WTC11 (cell line): ENCODE results near the gene KRTCAP2. TPM values are rescaled to one million over a fixed set of nuclear protein-coding genes. Genes with fewer than 3 reads are reported as not detected.
A peak's percentile ranks its signal among the peaks of the same experiment; 100 is the strongest.
"Not testable (repeated sequence)": the region's sequence is repeated elsewhere in the genome, so short reads cannot be mapped to it uniquely, and the experiment has no call there.

ENCODE experiments used
- ATAC-seq: fragments of 200-7000 bp; cut with Tn5 transposase; 2 replicates; pipeline ENCODE4 v1.10.0; 2021; ENCODE audit warnings: mild to moderate bottlenecking, moderate library complexity
- CTCF ChIA-PET: fragments of 300-600 bp; sonication (Branson Sonifier 250); formaldehyde crosslinking; loops from one replicate; lab custom pipeline; 2021; ENCODE audit warnings: antibody characterized with exemption; lab: Charles Lee
- POLR2A ChIA-PET: fragments of 350-600 bp; sonication (Branson Sonifier 250); formaldehyde crosslinking; loops from one replicate; lab custom pipeline; 2021; ENCODE audit warnings: antibody characterized with exemption; lab: Charles Lee
- DNase-seq: peaks from one replicate; pipeline ENCODE4 v3.0.0; 2021; ENCODE audit warnings: low spot score
- H3K27ac Mint-ChIP-seq: 2 replicates; pipeline ENCODE4 v1.8.0; 2021; ENCODE audit warnings: mixed read lengths
- H3K27me3 Mint-ChIP-seq: 2 replicates; pipeline ENCODE4 v1.8.0; 2021; ENCODE audit warnings: low read depth, mild to moderate bottlenecking, moderate library complexity, mixed read lengths
- H3K36me3 Mint-ChIP-seq: 2 replicates; pipeline ENCODE4 v1.8.0; 2021; ENCODE audit warnings: mixed read lengths
- H3K4me1 Mint-ChIP-seq: 2 replicates; pipeline ENCODE4 v1.8.0; 2022; ENCODE audit warnings: mixed read lengths
- H3K4me3 Mint-ChIP-seq: 2 replicates; pipeline ENCODE4 v1.8.0; 2021; ENCODE audit warnings: mild to moderate bottlenecking, moderate library complexity, mixed read lengths
- H3K9me3 Mint-ChIP-seq: 2 replicates; pipeline ENCODE4 v1.8.0; 2021; ENCODE audit warnings: mixed read lengths
- FOXJ3 ChIP-seq: sonication (generic); formaldehyde crosslinking; IDR thresholded peaks from 2 replicates; pipeline ENCODE4 v1.9.0; 2021; ENCODE audit warnings: missing genetic modification reagents, mild to moderate bottlenecking, borderline replicate concordance
- HMGA2 ChIP-seq: fragments of 250-450 bp; sonication (Bioruptor Pico); IDR thresholded peaks from 2 replicates; pipeline ENCODE4 v1.4.0; 2021; ENCODE audit warnings: mild to moderate bottlenecking, moderate library complexity
- MYBL2 ChIP-seq: sonication (generic); formaldehyde crosslinking; IDR thresholded peaks from 2 replicates; pipeline ENCODE4 v1.8.1; 2023; ENCODE audit warnings: mild to moderate bottlenecking, moderate library complexity, missing genetic modification reagents
- OVOL2 ChIP-seq: fragments of 250-450 bp; sonication (Bioruptor Pico); IDR thresholded peaks from 2 replicates; pipeline ENCODE4 v1.9.0; 2021; ENCODE audit warnings: mild to moderate bottlenecking, borderline replicate concordance
- RELA ChIP-seq: sonication (generic); formaldehyde crosslinking; IDR thresholded peaks from 2 replicates; pipeline ENCODE4 v1.8.1; 2022; ENCODE audit warnings: missing genetic modification reagents, mild to moderate bottlenecking, borderline replicate concordance
- SMAD3 ChIP-seq: sonication (generic); formaldehyde crosslinking; IDR thresholded peaks from 2 replicates; pipeline ENCODE4 v1.8.0; 2022; ENCODE audit warnings: missing genetic modification reagents, mild to moderate bottlenecking, borderline replicate concordance
- TEAD4 ChIP-seq: sonication (generic); formaldehyde crosslinking; IDR thresholded peaks from 2 replicates; pipeline ENCODE4 v1.8.0; 2022; ENCODE audit warnings: mild to moderate bottlenecking, missing genetic modification reagents
- ZNF219 ChIP-seq: sonication (generic); formaldehyde crosslinking; IDR thresholded peaks from 2 replicates; pipeline ENCODE4 v1.8.0; 2023; ENCODE audit warnings: missing genetic modification reagents, mild to moderate bottlenecking, borderline replicate concordance
- ZNF317 ChIP-seq: sonication (generic); formaldehyde crosslinking; IDR thresholded peaks from 2 replicates; pipeline ENCODE4 v1.8.1; 2023; ENCODE audit warnings: low read depth, mild to moderate bottlenecking, moderate library complexity, missing genetic modification reagents, borderline replicate concordance
- total RNA-seq: library from RNA; stranded (reverse); gene quantifications from 3 replicates; pipeline ENCODE4 v1.2.3, GENCODE V29; 2021
- TF ChIP-seq, protein P1 (sequence below): fragments of 250-450 bp; sonication (Bioruptor Pico); IDR thresholded peaks from 2 replicates; pipeline ENCODE4 v1.9.0; 2021; ENCODE audit warnings: mild to moderate bottlenecking
- TF ChIP-seq, protein P2 (sequence below): sonication (generic); formaldehyde crosslinking; conservative IDR thresholded peaks from 2 replicates; pipeline ENCODE4 v1.8.1; 2022; ENCODE audit warnings: mild to moderate bottlenecking, missing genetic modification reagents
- TF ChIP-seq, protein P3 (sequence below): sonication (generic); formaldehyde crosslinking; IDR thresholded peaks from 2 replicates; pipeline ENCODE4 v1.8.0; 2023; ENCODE audit warnings: mild to moderate bottlenecking, missing genetic modification reagents
- TF ChIP-seq, protein P4 (sequence below): fragments of 200-600 bp; IDR thresholded peaks from 2 replicates; pipeline ENCODE4 v1.8.0; 2022; ENCODE audit warnings: antibody characterized with exemption
- TF ChIP-seq, protein P5 (sequence below): sonication (generic); formaldehyde crosslinking; IDR thresholded peaks from 2 replicates; pipeline ENCODE4 v1.8.1; 2023; ENCODE audit warnings: mild to moderate bottlenecking, missing genetic modification reagents, moderate library complexity
- TF ChIP-seq, protein P6 (sequence below): fragments of 250-450 bp; sonication (Bioruptor Pico); conservative IDR thresholded peaks from 2 replicates; pipeline ENCODE4 v1.9.0; 2021; ENCODE audit warnings: mild to moderate bottlenecking

The KRTCAP2 gene
- total RNA-seq, 1 experiment from 2014 or later = 104 TPM

DNA sequence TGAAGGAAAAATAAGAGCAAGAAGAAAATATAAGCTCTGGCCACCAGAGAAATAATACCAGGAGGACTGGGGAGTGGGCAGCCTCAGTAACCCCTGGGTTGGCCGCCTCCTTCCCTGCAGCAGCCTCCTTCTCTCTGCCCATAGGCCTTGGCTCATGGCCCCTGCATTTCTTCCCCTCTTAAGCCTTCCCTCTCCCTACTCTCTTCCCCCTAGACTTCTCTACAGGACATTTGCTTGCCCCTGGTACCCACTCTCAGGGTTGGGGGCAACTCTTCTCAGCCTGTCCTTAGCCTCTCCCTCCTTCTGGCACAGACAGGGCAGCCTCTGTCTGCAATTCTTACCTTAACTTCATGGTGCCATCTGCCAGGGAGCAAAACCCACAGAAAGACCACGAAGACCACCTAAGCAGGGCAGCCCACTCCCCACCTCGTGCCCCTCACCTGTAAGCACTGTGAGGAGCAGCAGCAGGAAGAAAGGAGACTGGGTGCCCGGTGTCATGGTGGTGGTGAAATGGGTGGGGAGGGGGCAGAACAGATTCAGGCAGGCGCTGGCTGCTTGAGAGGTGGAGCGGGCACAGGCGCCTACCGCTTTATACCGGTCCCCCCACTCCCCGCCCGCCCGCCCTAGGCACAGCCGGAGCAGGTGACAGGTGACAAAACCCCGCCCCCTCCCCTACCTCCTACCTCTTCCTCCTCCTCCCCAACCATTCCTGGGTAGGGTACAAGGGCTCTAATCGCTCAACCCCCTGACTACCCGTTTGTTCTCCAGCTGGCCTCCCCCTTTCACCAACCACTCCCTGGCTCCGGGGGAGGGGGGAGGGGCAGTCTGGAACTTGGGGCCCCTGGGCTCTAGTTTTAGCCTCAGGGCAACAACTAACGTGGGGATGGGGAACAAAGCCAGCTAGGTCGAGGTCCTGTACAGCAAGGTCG lies 19.5 kb upstream of the KRTCAP2 start (continued):
- TF ChIP-seq, protein P1, sequence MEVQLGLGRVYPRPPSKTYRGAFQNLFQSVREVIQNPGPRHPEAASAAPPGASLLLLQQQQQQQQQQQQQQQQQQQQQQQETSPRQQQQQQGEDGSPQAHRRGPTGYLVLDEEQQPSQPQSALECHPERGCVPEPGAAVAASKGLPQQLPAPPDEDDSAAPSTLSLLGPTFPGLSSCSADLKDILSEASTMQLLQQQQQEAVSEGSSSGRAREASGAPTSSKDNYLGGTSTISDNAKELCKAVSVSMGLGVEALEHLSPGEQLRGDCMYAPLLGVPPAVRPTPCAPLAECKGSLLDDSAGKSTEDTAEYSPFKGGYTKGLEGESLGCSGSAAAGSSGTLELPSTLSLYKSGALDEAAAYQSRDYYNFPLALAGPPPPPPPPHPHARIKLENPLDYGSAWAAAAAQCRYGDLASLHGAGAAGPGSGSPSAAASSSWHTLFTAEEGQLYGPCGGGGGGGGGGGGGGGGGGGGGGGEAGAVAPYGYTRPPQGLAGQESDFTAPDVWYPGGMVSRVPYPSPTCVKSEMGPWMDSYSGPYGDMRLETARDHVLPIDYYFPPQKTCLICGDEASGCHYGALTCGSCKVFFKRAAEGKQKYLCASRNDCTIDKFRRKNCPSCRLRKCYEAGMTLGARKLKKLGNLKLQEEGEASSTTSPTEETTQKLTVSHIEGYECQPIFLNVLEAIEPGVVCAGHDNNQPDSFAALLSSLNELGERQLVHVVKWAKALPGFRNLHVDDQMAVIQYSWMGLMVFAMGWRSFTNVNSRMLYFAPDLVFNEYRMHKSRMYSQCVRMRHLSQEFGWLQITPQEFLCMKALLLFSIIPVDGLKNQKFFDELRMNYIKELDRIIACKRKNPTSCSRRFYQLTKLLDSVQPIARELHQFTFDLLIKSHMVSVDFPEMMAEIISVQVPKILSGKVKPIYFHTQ (CRISPR knock-in tag) = no peak
- TF ChIP-seq MYBL2 = no peak
- TF ChIP-seq TEAD4 (CRISPR knock-in tag) = no peak
- TF ChIP-seq, protein P2, sequence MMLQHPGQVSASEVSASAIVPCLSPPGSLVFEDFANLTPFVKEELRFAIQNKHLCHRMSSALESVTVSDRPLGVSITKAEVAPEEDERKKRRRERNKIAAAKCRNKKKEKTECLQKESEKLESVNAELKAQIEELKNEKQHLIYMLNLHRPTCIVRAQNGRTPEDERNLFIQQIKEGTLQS (CRISPR knock-in tag) = no peak
- no peak for TF ChIP-seq RELA (CRISPR knock-in tag)

DNA sequence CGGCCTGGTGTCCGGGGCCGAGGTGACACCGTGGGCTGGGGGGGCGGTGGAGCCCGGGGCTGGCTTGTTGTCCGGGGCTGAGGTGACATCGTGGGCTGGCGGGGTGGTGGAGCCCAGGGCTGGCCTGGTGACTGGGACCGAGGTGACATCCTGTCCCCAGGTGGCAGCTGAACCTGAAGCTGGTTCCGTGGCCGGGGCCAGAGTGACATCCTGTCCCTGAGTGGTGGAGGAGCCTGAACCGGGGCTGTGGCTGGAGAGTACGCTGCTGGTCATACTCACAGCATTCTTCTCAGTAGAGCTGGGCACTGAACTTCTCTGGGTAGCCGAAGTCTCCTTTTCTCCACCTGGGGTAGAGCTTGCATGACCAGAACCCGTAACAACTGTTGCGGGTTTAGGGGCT lies 18.8 kb upstream of the KRTCAP2 start:
- Mint-ChIP-seq H3K27ac (no peak overlapping the region), H3K27me3 (peaks cover 4% of the 10 kb centered on the region; the same call in 1 of the 2 replicates), H3K9me3 (no peaks in the 10 kb centered on the region), H3K4me1 (peaks cover 32% of the 10 kb centered on the region), H3K36me3 (peaks cover 7% of the 10 kb centered on the region), H3K4me3 (0 out of 2 replicates have a peak overlapping the region, but pooled peaks have one; percentile 6)
- DNase-seq (no peak), ATAC-seq (no peak)
- ChIA-PET POLR2A (interaction anchor here (3.1 kb wide), 1 partner anchor 12 kb away, joined by 12 read pairs; no protein-coding TSS in a partner anchor), CTCF (interaction anchor here (0.7 to 4.6 kb wide), 9 partner anchors 14 to 141 kb away, joined by 3 to 232 read pairs (median 26); partner anchors contain the start of genes ADAM15, EFNA3, KRTCAP2 and MTX1)
- TF ChIP-seq HMGA2 = no peak
- TF ChIP-seq OVOL2 (CRISPR knock-in tag) = no peak
- TF ChIP-seq, protein P3, sequence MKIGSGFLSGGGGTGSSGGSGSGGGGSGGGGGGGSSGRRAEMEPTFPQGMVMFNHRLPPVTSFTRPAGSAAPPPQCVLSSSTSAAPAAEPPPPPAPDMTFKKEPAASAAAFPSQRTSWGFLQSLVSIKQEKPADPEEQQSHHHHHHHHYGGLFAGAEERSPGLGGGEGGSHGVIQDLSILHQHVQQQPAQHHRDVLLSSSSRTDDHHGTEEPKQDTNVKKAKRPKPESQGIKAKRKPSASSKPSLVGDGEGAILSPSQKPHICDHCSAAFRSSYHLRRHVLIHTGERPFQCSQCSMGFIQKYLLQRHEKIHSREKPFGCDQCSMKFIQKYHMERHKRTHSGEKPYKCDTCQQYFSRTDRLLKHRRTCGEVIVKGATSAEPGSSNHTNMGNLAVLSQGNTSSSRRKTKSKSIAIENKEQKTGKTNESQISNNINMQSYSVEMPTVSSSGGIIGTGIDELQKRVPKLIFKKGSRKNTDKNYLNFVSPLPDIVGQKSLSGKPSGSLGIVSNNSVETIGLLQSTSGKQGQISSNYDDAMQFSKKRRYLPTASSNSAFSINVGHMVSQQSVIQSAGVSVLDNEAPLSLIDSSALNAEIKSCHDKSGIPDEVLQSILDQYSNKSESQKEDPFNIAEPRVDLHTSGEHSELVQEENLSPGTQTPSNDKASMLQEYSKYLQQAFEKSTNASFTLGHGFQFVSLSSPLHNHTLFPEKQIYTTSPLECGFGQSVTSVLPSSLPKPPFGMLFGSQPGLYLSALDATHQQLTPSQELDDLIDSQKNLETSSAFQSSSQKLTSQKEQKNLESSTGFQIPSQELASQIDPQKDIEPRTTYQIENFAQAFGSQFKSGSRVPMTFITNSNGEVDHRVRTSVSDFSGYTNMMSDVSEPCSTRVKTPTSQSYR (CRISPR knock-in tag) = no peak
- TF ChIP-seq, protein P4, sequence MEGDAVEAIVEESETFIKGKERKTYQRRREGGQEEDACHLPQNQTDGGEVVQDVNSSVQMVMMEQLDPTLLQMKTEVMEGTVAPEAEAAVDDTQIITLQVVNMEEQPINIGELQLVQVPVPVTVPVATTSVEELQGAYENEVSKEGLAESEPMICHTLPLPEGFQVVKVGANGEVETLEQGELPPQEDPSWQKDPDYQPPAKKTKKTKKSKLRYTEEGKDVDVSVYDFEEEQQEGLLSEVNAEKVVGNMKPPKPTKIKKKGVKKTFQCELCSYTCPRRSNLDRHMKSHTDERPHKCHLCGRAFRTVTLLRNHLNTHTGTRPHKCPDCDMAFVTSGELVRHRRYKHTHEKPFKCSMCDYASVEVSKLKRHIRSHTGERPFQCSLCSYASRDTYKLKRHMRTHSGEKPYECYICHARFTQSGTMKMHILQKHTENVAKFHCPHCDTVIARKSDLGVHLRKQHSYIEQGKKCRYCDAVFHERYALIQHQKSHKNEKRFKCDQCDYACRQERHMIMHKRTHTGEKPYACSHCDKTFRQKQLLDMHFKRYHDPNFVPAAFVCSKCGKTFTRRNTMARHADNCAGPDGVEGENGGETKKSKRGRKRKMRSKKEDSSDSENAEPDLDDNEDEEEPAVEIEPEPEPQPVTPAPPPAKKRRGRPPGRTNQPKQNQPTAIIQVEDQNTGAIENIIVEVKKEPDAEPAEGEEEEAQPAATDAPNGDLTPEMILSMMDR = no peak
- TF ChIP-seq ZNF317 (CRISPR knock-in tag) = no peak
- TF ChIP-seq, protein P5, sequence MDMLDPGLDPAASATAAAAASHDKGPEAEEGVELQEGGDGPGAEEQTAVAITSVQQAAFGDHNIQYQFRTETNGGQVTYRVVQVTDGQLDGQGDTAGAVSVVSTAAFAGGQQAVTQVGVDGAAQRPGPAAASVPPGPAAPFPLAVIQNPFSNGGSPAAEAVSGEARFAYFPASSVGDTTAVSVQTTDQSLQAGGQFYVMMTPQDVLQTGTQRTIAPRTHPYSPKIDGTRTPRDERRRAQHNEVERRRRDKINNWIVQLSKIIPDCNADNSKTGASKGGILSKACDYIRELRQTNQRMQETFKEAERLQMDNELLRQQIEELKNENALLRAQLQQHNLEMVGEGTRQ (CRISPR knock-in tag) = no peak
- TF ChIP-seq SMAD3 (CRISPR knock-in tag) = no peak
- TF ChIP-seq, protein P6, sequence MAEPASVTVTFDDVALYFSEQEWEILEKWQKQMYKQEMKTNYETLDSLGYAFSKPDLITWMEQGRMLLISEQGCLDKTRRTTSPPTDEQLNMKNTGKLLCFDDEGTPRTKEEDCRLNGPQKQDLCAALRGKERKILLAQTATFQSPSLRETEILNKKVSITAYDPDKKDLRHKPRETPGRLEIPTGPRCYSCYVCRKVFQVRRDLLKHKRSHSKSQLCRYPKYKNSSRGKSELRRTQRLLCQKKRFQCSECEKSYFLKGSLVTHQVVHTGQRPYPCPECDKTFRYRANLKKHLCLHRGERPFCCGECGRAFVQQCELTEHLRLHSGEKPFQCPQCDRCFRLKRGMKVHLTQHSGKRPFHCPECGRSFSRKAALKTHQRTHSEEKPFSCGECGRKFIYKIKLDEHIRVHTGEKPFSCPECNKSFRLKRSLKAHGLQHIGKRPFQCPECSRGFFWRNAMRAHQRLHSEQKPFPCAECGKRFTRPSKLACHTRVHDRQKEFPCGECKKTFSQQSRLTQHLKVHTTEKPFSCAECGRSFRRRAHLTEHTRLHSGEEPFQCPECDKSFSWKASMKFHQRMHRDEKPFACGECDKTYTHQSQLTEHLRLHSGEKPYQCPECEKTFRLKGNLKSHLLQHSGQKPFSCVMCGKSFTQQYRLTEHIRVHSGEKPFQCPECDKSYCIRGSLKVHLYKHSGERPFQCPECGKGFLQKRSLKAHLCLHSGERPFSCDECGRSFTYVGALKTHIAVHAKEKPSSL (CRISPR knock-in tag) = no peak
- TF ChIP-seq ZNF219 = no peak
- TF ChIP-seq FOXJ3 (CRISPR knock-in tag) = no peak

DNA sequence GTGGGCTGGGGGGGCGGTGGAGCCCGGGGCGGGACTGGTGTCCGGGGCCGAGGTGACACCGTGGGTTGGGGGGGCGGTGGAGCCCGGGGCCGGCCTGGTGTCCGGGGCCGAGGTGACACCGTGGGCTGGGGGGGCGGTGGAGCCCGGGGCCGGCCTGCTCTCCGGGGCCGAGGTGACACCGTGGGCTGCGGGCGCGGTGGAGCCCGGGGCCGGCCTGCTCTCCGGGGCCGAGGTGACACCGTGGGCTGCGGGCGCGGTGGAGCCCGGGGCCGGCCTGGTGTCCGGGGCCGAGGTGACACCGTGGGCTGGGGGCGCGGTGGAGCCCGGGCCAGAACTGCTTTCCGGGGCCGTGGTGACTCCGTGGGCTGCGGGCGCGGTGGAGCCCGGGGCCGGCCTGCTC lies 16.8 kb upstream of the KRTCAP2 start:
- H3K36me3 Mint-ChIP-seq, CTCF ChIA-PET, H3K9me3 Mint-ChIP-seq, DNase-seq, H3K4me3 Mint-ChIP-seq, POLR2A ChIA-PET, ATAC-seq, H3K27ac Mint-ChIP-seq, H3K27me3 Mint-ChIP-seq: not testable (repeated sequence)
- H3K4me1 Mint-ChIP-seq = peaks cover 42% of the 10 kb centered on the region
